GM19025 (cell line): Measurements from ENCODE around the gene MOGAT1.
"Not testable (repeated sequence)": the region's sequence is repeated elsewhere in the genome, so short reads cannot be mapped to it uniquely, and the experiment has no call there.

Experiments
- ATAC-seq: cut with Tn5 transposase; IDR thresholded peaks from one replicate; pipeline ENCODE4 v1.9.1; 2021; ENCODE audit warnings: mild to moderate bottlenecking, low read depth, moderate library complexity; ENCODE audit not compliant: unreplicated experiment

The MOGAT1 gene

DNA sequence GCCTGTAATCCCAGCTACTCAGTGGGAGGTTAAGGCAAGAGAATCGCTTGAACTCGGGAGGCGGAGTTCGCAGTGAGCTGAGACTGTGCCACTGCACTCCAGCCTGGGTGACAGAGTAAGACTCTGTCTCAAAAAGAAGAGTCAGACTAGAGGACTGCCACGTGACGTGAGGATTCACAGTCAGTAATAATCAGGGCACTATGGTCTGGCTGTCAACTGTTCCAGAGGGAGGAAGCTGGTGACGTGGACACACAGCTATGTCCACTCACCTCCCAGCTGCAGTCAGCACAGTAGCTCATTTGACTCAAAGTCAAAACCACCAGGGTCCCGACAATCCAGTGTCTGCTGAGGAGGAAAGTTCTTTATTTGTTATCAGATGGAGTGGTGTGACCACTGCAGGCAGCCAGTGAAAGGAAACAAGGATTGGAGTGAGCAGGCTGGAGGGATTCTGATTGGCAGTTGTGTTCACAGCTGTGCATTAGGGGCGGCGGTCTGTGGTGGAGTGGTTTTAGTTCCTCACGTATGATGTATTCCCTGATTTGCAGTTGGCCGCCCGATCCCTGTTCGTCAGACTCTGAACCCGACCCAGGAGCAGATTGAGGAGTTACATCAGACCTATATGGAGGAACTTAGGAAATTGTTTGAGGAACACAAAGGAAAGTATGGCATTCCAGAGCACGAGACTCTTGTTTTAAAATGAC lies 37.9 kb downstream of the MOGAT1 start:
- peak; percentile 40 for ATAC-seq

DNA sequence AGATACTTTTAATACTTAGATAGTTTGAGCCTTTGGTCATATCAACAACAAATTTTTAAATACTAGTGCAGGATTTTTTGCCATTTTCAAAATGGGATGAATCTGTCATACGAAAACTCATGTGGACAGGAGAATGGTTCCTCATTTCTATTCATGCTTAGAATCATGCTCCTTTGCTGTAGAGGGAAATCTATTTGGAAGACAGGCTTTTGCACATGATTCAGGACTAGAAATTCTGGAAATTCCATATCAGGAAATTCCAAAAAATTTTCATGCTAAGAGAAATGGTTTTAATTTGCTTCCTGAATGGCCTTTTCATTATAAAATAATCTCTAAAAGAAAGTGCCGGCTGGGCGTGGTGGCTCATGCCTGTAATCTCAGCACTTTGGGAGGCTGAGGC lies 39.3 kb downstream of the MOGAT1 start:
- ATAC-seq: no peak

DNA sequence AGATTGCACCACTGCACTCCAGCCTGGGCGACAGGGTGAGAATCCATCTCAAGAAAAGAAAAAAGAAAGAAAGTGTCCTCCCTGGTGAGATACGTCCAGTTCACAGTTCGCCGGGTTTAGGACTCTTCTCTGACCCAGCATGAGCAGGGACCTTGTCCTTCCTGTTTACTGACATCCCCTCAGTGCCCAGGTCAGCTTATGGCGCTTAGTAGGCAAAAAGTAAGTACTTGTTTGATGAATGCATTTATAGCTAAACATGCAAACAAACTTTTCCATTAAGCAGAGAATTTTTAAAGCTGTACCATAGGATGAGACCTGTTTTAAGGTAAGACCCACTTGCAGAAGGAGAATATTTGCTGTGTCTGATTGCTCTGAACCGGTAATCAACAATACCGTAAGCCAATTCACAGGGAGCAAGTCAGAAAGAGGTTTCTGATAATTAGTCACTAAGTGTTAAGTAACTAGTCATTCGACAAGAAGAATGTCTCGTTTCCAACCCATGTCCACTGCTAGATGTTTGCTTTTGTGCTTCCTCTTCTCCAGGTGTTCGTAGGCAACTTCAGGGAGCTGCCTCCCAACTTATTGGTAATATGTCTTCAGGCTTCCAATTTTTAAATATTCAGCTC lies 40.0 kb downstream of the MOGAT1 start:
- ATAC-seq: no peak

DNA sequence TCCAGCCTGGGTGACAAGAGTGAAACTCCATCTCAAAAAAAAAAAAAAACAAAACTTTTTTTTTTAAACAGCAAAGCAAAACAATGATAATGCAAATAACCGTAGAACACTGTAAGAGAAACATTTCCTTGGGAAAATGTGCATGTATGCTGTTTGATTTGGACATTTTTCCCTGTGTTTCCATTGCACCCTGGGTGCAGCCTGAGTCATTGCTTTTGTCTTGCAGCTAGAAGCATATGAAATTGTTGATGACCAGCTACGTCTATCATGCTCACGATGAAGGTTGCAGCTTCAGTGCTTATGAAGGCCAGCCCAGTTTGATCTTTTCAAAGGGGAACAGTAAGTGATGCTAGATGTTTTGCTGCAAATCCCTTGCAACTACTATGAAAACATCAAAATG lies 41.5 kb downstream of the MOGAT1 start:
- ATAC-seq: no peak

- ATAC-seq: no peak
Measured at GRCh38 chr2:222714361-222715241, 43.1 kb downstream of the MOGAT1 start.

DNA sequence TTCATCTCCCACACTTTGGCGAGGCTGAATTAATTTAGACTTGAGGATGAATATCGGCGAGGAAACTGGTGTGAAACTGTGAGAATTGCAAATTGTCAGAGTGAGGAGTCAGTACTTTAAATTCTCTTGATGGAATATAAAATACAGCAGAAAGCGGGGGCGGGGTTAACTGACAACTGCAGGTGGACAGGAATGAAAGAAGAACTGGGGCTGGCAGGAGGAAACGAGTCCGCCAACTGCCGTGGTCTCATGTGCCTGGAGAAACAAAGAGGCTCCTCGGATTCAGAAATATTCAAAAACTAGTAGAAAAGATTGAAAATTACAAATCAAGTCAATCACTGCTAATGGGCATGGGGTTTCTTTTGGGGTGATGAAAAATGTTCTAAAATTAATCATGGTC lies 44.3 kb downstream of the MOGAT1 start:
- no peak for ATAC-seq

DNA sequence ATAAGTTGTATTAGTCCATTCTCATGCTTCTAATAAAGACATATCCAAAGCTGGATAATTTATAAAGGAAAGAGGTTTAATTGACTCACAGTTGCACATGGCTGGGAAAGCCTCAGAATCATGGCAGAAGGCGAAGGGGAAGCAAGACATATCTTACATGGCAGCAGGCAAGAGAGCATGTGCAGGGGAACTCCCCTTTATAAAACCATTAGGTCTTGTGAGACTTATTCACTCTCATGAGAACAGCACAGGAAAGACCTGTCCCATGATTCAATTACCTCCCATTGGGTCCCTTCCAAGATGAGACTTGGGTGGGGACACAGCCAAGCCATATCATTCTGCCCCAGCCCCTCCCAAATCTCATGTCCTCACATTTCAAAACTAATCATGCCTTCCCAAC lies 48.3 kb downstream of the MOGAT1 start:
- ATAC-seq: not testable (repeated sequence)

DNA sequence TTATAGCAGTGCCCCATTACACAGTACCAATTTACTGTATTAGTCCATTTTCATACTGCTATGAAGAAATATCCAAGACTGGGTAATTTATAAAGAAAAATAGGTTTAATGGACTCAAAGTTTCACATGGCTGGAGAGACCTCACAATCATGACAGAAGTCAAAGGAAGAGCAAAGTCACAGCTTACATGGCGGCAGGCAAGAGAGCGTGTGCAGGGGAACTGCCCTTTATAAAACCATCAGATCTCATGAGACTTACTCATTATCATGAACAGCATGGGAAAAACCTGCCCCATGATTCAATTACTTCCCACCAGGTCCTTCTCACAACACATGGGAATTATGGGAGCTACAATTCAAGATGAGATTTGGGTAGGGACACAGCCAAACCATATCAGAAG lies 50.1 kb downstream of the MOGAT1 start:
- not testable (repeated sequence) for ATAC-seq

GRCh38 chr2:222722327-222722946 lies 51.0 kb downstream of the MOGAT1 start:
- peak; percentile 96 for ATAC-seq

DNA sequence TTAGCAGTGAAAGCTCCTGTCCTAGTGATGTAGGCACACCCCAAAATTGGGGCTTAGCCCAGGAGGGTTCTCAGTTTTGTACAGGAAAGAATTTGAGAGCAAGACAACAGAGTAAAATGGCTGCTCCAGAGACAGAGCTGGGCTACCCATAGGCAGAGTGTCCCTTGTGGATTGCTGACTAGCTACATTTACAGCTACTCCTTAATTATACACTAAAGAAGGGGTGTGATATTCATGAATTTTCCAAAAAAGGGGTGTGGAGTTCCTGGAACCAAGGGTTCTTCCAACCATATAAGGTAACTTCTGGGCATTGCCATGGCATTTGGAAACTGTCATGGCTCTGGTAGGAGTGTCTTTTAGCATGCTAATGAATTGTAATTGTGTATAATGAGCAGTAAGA lies 52.8 kb downstream of the MOGAT1 start:
- no peak for ATAC-seq

- no peak for ATAC-seq
Measured at GRCh38 chr2:222728621-222729020, 57.2 kb downstream of the MOGAT1 start.

GRCh38 chr2:222730366-222730999 lies 59.0 kb downstream of the MOGAT1 start:
- ATAC-seq: peak; percentile 50

DNA sequence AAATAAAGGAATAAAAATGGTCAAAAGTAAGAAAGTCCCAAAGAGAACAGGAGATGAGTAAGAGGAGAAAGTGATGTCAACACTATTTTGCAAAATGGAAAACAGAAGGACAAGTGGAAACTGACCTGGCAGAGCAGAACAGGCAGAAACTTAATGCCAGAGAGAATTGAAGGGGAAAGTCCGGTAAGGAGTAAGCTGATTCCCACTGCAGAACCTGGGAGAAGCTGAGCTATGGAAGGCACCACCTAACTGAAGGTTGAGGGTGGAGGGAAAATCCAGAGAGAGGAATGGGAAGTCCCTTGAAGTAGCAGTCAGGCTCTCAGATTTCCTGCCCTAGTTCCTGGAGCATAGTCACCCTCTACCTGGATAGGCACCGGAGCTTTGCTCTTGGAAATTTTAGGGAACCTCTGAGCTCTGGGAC lies 59.8 kb downstream of the MOGAT1 start:
- no peak for ATAC-seq

DNA sequence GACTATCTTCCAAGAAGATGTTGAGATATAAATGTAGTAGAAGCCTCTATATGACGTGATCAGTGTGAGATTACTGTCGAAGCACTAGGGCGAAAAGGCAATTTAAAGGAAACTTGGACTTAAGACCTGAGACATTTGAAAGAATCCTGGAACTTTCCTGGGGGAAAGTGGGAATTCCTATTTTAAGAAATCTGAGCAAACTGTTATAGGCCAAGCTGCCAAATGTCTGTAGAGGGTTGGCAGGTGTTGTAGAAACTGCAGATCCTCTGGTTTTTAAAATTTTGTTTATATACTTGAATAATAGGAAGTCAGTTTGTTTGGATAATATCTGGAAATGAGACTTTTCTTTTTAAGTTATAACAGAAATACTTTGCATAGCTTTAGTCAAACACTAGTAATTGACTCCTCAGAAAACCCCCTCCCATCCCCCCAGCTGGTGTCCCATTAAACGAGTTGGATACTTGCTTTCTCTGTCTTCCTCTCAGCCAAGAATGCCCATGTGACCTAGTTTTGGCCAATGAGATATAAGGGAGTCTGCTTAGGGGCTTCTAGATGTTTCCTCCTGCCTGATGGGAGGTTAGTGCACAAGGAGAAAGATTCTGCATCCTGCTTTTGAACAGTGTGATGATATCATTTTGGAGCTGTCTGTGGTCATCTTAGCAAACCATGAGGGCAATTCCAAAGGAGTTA lies 61.2 kb downstream of the MOGAT1 start:
- no peak for ATAC-seq

- ATAC-seq: no peak
Measured at GRCh38 chr2:222733470-222733845, 62.0 kb downstream of the MOGAT1 start.

- ATAC-seq: no peak
Measured at GRCh38 chr2:222733846-222734702, 62.6 kb downstream of the MOGAT1 start.

DNA sequence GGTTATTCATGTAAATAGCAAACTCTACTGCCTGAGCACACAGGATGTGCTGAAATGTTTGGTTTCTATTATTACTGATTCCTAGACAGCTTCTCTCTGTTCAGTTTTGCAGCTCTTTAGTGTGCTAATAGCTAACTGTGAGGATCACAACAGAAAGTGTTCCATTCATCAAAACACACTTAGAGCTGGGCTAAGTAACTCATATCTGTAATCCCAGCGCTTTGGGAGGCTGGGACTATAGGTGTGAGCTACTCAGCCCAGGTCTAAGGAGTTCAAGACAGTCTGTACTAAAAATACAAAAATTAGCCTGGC lies 63.2 kb downstream of the MOGAT1 start:
- peak; percentile 68 for ATAC-seq

GRCh38 chr2:222736301-222736700 lies 64.8 kb downstream of the MOGAT1 start:
- ATAC-seq: no peak

DNA sequence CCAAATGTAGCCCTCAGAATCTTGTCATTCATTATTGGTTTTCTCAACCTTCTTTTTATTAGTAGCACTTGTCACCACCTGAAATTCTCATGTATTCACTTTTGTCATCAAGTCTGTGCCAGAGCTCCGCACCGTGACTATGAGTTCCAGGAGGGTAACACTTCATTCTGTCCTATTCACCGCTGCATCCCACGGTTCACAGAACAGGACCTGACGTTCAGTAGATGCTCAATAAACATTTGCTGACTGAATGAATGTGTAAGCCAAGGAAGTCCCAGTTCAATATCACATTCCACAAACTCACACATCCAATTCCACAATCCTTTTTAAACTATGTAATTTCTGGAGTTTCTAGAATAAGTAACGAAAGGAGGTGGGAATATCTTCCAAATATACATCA lies 65.5 kb downstream of the MOGAT1 start:
- ATAC-seq: no peak
